Right renal pelvis (tissue), 4 donors: ENCODE results near the gene IFT20. TPM values are rescaled to one million over a fixed set of nuclear protein-coding genes. Genes with fewer than 3 reads are reported as not detected.
"Not testable (repeated sequence)": the region's sequence is repeated elsewhere in the genome, so short reads cannot be mapped to it uniquely, and the experiment has no call there.

Experiments used
- DNase-seq, 4 donors: peaks; one replicate each; pipeline ENCODE4 v3.0.0-alpha.2; 2013; ENCODE audit warnings: low read depth in 4 of 4, low spot score in 3 of 4, missing footprints in 1 of 4
- polyA plus RNA-seq, 4 donors: library from polyadenylated mRNA; unstranded; fragments of 120-200 nt; gene quantifications; one replicate each; pipeline ENCODE4 v1.2.1, GENCODE V29; 2013; ENCODE audit not compliant: insufficient read length in 4 of 4

The IFT20 gene
- polyA plus RNA-seq, 4 donors, result 52.1 to 61.6 (median 54.9) TPM

DNA sequence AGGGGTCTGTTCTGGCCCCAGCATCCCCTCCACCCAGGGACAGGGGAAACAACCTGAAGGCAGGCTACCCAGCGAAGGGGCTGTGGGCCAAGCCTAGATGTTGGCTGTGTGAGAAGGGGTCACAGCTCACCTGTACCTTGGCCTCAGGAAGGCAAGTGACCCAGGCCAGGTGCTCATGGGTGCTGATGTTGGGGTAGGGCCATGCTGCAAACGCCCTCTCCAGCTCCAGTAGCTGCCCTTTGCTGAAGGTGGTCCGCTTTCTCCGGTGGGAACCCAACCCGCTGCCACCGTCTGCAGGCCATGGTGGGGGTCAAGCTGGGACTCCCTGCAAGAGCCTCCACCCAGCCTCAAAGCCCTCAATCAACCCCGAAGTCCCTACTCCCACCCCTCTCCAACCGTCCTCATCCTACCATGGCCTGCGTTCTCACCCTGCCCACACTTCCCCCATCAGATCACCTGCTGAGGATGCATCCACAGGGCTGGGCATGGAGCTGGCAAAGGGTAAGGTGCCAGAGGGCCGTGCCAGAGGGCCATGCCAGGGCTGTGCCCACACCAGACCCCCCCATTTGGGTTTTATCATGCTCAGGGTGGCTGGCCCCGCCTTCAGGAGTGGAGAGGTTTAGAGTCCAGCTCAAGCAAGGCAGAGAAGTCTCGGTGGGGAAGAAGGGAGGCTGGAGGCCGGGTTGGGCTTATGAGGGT is 29.5 kb upstream of the IFT20 start, which contains the start of gene SEBOX:
Gene SEBOX, minus strand, starts transcription at position 535 of the 699 bp plus-strand sequence. Its CDS starts 48 bp downstream, at position 487.
- DNase-seq, result no peak

DNA sequence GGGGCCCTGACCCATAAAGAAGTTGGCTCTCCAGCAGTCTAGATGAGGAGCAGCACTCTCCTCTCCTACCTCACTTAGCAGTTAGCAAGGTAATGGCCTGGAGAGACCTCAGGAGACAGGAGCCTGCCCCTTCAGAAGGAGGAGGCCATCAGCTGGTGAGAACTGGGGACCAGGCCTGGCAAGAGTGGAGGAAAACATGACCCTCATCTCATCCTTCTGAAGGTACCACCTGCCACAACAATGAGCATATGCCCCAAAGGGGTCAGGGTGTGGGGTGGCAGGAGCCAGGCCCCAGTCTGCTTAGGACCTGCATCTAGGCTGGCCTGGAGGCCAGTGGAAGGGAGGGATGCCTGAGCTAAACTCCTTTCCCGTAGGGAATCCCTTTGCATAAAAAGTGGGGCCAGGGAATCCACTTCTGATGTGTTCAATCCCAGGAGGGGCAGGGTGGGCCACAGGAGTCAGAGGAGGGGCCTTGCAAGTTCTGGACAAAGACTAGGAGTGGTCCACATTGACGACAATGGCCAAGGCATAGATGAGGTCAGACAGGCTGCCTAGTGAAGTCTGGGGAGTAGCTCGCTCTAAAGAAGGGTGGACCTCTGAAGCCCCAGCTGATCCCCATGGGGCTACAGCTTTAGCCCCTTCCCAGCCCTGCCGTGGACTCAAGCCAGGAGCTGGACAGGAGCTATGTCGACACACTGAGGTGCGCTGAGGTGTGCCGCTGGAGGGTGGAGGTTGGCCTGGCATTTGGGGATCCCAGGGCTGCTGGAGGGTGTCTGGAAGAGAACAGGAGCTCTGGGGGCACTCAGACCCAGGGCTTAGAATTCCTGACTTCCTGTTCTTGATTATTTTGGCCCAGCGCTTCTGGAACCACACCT is 28.7 kb upstream of the IFT20 start:
- DNase-seq, result no peak

DNA sequence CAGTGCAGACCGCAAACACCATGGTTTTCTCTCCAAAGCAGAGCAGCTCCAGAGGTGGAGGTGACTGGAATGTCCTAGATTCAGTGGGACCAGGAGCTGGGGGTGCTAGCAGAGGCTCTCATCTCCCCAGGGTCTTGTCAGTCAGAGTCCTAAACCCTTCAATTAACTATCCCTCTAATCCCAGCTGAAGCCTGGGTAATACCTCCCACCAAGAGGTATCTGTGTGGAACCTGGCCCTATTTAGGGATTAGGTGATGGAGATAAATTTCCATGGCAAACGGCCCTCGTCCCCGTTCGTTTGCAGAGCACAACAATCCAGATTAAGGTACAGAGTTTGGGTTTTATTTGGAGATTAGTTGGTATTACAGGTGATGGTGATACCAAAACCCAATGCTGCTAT is 27.9 kb upstream of the IFT20 start:
- DNase-seq, result no peak

DNA sequence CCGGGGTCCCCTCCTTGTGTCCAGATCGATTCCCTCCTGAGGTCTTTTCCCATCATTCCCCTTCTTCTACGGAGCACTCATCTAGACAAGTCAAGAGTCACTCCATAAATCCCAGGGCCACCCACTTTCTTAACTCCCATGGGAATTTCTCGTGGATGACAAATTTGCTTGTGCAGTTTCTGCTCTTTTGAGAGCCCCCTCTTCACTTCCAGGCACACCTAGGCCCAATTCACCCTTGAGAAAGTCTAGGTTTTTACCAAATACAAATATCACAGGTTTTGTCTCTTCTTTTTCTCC is 22.6 kb upstream of the IFT20 start:
- no peak for DNase-seq

DNA sequence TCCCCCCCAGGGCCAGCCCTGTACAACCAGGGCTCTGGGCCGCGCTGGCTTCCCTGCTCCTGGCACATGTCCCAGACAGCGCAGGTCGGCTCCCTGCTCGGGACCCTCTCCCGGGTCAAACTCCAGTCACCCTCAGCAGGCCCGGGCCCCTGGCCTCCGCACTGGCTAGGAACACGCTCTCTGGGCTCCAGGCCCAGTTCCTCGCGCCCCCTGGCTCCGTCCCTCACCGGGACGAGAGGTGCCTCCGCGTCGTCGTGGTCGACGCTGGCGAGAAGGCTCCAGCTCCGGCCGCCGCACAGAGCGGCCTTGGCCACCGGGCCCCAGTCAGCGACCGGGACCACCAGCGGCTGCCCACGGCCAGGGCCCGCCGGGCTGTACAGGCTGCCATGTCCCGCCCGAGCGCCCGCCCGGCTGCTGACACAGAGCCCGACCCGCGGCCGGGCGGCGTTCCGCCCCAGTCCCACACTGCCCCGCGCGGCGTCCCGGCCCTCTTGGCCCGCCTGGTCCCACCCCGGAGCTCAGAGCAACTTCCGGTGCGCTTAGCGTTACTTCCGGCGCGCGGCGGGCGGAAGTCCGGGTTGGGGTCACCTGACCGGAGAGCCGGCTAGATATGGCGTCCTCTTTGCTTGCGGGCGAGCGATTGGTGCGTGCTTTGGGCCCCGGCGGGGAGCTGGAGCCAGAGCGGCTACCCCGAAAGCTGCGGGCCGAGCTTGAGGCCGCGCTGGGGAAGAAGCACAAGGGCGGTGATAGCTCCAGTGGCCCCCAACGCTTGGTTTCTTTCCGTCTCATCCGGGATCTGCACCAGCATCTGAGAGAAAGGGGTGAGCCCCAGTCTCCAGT is 22.0 kb upstream of the IFT20 start, which contains the start of gene POLDIP2:
Gene POLDIP2, minus strand, starts transcription at position 467 of the 840 bp plus-strand sequence. Its CDS starts 79 bp downstream, at position 388.
- peak; percentile 87 to 89 (median 88) for DNase-seq

DNA sequence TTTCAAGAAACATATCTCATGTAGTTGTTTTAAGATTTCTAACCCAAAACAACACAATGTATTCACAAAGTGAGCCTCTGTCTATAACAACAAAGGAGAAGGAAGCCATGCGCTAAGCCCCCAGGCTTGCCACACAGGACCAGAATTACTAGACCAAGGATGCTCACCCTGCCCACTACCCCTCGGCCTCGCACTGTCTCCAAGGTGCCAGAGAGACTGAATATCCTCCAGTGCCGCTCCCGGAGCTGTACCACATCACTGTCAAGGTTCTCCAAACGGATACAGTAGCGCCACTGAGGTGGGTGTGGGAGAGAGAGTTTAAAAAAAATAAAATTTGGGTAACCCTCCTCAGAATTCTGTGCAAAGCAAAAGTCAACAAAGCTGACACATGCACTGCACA is 15.0 kb upstream of the IFT20 start:
- DNase-seq, result no peak

DNA sequence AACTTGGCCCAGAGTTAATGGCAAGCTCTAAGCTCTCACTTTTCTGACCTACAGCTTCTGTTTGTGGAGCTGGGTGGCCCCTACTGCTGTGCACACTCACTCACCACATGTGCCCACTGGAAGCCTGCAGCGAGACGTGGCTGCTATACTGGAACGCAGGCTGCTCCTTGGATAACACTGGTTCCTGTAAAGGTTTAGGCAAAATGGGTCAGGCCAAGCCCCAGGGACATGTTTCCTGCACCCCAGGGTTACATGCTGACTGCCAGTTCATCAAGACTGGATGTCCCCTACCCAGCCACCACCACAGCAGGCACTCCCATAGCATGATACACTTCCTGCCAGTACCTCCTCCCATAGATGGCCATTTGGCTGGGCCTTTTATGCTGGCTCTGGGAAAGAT is 13.7 kb upstream of the IFT20 start:
- DNase-seq, result no peak

DNA sequence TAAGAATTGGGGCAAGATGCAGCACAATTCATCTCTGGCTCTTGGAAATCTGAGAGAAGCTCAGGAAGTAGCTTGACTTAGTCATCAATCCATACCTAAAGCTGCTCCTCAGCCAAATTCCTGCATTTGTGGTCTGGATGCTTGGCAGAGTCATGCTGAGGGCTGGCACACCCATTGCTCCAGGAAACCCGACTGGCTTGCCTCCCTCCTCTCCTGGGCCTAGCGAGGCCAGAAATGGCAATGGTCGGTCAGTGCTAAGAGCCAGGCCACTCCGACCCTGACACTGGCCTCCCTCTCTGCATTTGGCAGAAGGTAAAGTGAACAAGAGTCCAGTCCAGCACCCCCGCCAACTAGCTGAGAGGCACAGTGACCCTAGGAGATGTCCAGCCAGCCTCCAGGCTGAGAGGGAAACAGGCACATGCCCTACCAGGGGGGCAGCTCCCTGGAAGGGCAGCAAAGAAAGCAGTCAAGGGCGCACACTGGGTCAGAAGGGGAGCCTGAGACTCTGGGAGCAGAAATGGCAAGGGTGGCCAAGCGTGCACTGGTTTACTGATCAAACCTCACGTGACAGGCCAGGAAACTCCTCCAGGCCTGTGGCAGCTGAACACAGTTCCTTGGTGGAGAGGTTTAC is 12.1 kb upstream of the IFT20 start:
- DNase-seq, result no peak

DNA sequence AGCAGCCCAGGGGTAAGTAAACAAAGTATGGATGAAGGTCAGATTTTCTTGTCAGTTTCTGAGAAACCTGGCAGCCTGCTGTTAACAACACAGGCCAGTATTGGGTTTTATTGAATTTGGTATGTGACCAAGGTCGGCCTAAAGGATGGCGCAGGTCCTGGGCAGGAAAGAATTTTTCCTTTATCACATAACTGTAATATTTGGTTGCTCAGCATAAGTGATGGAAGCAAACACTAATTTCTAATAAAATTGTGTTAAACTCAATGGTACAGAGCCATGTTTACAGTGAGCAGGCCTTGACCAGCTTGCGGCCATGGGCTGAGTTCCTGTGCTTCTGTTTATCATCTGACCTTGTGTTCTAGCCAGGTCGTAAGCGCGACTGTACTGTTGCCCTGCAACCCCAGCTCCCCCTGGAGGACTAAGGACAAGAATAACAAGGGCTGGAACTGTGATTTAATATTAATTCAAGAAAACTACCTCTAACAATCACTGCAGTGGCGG is 11.5 kb upstream of the IFT20 start:
- no peak for DNase-seq

DNA sequence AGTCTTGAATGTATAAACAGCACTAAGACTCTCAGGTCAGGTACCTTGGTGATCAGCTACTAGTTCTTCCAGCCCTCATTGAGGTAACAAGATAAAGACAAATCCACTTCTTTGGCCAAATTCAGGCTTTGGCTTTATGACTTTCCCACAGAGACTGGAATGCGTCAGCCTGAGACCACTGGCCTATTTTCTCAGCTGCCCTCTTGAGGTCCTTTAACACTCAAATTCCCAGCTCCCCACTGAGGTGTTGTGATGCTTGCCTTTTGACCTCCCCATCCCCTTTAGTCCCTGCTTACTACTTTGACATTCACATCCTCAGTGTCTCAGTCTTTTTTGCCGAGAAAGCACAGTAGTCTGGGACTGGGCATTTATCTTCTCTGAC is 10.9 kb upstream of the IFT20 start:
- DNase-seq, result no peak

DNA sequence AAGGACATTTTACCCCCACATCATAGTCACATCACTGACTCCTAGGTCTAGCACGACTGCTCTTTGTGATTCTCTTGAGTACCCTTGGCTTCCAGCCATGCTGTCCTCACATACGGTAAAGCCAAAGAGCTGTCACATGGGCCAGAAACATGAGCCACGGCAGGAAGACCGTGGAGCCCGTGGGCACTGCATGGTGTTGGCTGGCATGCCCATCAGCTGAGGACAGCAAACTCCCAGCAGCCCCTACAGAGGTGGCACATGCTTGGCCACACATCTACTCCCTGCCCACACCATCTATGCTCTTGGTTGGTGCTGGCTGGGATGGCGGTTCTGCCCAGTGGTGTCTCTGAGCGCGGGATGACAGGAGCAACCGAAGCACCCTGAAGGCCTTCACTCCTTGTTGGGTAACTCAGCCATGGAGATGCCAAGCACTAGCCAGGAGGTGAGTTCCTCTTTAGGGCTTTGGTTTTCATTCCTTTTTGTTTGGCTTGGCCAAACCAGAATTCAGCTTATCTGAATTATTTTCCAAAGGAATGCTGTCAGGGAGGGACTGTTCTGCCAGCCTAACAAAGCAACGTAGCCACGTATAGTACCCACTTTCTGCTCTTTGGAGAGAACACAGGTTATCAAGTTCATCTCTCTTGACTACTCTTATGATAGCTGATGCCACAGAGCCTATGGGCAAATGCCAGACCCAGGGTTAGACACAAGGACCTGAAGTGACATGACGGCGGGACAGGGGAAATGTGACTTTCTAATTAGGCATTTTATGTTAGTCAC is 10.3 kb upstream of the IFT20 start:
- DNase-seq, result no peak

DNA sequence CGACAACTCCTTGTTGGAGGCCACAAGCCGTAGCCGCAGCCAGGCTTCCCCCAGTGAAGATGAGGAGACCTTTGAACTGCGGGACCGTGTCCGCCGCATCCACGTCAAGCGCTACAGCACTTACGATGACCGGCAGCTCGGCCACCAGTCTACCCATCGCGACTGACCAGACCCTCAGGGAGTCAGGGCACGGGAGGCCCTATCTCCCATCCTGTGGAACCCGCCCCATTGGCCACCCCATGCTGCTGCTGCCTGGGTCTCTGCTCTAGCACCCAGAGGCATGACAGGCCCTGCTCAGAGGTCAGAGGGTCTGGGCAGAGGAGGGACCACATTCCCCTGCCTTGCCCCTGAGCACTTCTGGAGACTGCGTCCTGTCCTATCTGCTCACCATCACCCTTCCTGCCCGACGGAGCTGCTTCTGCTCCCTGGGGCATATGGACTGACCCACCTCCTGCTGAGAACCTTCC is 9.2 kb upstream of the IFT20 start:
- DNase-seq, result no peak

DNA sequence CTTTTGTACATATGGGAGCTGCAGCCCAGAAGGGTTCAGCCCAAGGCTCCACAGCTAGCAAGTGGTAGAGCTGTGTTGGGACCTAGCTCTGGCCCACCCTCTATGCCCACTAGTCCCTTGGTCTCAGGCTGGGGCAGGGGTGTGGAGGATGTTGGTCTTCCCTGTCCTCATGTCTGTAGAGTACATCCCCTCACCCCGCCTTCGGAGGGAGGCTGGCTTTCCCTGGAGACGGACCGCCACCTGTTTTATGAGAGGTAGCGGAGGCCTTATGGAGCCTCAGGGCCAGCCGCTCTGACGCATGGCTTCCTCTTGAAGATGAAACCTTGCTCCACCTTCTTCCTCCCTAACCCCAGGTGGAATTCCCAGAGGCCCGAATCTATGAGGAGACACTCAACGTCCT is 8.7 kb upstream of the IFT20 start:
- no peak for DNase-seq

DNA sequence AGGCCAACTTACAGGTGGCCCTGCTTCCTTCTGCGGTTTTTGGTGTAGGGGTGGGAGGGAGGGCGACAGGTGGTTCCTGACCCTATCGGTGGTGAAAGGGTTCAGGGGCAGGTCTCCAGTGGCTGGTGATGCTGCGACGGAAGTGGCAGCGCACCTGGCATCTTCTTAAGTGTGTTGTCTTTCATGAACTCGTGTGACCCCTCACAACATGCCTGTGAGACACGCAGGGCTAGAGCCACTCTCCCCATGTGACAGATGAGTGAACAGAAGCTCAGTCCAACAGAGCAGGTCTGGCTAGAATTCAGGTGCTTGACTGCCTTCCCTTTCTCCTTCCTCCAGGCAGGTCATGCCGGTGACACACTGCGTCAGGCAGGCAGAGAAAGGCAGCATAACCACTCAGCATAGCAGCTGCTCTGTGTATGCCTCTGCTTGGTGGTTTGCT is 8.2 kb upstream of the IFT20 start:
- no peak for DNase-seq

DNA sequence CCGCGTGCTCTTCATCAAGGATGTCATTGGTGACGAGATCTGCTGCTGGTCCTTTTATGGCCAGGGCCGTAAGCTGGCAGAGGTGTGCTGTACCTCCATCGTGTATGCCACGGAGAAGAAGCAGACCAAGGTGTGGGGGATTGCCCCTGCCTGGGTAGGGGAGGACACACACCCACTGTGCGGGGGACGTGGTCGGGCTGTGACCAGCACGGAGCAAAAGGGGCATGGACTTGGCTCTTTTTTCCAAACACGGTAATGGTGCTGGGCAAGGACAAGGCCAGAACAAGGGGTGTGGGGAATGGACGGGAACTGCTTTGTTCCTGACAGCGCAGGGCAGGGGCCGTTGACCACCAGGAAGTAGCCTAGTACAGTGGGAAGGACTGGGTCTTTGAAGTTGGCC is 7.0 kb upstream of the IFT20 start:
- DNase-seq, result no peak

DNA sequence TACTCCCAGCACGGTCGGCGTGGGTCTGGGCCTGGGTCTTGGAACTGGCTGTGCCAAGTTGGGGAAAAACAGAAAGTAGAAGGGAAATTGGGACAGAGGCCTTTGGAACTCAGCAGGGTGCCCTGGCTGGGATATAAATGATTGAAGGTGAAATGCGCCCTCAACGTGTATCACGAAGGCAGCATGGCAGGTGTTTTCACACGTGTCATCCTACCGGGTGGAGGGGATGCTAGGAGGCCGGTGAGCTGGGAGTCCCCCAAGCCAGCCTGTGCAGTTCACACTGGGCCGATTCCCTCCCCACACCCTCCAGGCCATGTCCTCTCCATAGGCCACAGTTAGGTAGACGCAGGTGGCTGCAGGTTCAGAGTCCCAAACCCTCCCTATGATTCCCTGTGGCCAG is 6.2 kb upstream of the IFT20 start:
- DNase-seq, result no peak

DNA sequence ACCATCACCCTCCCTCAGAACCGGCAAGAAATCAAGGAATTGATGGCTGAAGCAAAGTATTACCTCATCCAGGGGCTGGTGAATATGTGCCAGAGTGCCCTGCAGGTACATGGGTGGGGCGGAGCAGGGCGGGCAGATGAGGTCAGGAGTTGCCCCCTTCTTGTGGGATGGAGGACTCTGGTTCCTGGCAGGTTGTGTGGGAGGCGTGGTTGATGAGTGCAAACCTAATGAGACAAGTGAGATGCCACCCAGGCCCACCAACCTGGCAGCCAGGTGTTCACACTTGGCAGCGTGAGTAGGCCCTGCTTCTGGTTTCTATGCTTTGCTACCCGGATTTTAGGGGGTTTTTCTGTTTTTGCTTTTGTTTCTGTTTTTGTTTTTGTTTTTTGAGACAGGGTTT is 5.1 kb upstream of the IFT20 start:
- no peak for DNase-seq

DNA sequence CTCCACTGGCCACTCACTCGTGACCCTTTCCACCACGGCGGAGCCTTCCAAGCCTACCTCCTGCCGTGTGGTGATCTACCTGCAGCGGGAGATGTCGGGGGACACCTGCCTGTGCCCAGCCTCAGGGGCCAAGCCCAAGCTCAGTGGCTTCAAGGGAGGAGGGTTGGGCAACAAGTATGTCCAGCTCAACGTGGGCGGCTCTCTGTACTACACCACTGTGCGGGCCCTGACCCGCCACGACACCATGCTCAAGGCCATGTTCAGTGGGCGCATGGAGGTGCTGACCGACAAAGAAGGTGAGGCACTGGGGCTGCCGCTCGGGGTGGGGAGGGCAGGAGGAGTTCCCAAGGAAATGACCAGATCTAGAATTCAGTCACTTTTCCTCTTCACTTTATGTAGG is 4.2 kb upstream of the IFT20 start:
- no peak for DNase-seq

DNA sequence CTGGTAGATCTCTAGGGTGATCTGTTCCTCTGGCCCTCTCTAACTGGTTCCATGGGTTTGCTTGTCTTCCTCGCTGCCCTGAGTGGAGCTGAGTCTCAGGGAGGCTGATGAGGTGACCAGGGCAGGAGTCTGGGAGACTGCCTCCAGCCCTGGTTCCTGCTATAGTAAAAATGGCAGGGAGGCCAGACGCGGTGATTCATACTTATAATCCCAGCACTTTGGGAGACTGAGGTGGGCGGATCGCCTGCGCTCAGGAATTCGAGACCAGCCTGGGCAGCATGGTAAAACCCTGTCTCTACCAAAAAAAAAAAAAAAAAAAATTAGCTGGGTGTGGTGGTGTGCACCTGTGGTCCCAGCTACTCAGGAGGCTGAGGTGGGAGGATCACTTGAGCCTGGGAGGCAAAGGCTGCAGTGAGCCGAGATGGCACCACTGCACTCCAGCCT is 3.5 kb upstream of the IFT20 start:
- DNase-seq, result not testable (repeated sequence)
